ELF-1 (cell line): ENCODE results near the gene TRABD2A.
A peak's percentile ranks its signal among the peaks of the same experiment; 100 is the strongest.

Experiments used
- DNase-seq: peaks from one replicate; pipeline ENCODE4 v3.0.0-alpha.2; 2016; ENCODE audit warnings: low read depth, low spot score

TRABD2A gene

GRCh38 chr2:84904717-84905174 lies 23.9 kb upstream of the TRABD2A start:
- peak; percentile 80 for DNase-seq

- no peak for DNase-seq
Measured at GRCh38 chr2:84904151-84904550, 23.3 kb upstream of the TRABD2A start.

DNA sequence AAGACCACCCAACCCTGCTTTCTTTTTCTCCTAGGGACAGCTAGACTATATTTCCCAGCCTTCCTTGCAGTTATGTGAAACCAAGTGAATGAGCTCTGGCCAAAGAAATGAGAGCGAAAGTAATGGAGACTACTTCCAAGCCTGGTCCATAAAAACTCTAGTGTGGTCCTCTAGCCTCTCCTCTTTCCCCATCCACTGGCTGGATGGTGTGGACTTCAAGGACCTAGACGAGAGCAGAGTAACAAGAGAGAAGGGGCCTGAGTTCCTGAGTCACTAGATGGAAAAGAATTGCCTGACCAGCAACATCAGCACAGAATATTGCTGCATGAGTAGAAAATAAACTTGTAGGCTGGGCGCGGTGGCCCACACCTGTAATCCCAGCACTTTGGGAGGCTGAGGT lies 21.6 kb upstream of the TRABD2A start:
- no peak for DNase-seq

DNA sequence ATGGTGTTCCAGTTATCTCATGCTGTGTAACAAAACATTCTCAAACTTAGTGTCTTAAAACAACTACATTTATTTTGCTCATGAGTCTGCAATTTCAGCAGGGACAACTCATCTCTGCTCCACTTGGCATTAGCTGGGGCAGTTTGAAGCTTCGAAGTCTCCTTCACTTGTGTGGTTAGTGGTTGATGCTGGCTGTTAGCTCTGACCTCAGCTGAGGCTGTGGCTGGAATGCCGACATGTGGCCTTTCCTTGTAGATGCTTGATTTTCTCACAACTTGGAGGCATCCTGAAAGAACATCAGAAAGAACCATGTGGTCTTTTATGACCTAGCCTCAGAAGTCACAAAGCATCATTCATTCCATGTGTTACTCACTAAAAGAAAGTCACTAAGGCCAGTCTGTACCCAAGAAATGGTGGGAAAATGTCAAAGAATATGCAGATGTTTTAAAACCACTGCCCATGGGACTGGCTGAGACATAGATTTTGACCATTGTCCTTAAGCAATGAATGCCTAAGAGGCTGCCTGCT lies 20.8 kb upstream of the TRABD2A start:
- no peak for DNase-seq

DNA sequence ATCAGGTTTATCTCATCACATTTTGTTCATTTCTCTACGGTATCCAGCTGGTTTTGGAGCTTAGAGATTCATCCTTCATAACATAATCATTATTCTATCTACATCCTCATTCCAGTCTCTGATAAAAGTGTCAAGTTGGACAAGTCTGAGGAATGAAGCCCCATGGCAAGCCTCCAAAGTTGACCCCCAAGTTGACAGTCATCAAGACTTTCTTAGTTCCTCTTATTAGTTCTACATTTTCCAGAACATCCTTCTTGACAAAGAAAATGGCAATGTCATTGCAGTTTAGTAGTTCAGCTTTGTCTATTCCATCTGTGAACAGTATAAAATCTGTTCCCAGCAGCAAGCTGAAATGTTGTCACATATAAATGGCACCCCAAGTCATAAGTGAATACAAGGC lies 20.1 kb upstream of the TRABD2A start:
- no peak for DNase-seq

DNA sequence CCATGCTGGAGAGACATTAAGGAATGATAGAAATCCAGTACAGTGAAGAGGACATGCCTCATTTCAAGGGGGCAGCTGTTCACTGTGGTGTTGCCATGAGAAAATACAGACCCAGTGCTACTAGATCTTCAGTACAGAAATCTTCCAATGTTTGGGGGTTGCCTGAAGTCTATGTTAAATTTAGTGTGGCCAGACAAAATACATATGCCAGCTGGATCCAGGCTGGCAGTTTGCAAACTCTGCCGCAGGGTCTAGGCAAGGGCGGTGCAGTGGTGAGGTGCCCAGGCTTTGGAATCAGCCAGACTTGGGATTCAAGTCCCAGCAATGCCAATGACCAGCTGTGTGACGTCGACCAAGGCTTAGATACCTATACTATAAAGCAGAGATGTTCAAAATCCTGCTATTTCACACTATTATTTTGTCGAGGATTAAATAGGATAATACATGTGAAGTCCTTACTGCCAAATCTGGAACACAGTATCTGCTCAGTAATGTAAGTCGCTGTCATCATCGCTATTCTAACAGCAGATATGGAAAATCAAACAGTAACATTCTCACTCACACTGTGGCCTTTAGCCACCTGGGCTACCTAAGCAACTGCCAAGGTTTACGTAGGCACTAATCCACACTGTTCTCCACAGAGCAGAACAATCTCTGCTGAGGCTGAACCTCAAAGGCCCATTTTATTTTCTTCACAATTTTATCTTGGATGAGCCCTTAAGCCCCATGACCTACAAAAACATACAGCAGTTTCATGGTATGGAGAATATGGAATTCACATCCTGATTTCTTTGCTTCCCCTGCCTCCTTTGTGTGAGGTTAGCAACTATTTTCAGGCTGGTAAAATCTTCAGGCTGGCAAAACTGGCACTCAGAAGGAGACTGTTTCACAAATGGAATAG lies 18.7 kb upstream of the TRABD2A start:
- no peak for DNase-seq

GRCh38 chr2:84897773-84898172 lies 16.9 kb upstream of the TRABD2A start:
- no peak for DNase-seq

DNA sequence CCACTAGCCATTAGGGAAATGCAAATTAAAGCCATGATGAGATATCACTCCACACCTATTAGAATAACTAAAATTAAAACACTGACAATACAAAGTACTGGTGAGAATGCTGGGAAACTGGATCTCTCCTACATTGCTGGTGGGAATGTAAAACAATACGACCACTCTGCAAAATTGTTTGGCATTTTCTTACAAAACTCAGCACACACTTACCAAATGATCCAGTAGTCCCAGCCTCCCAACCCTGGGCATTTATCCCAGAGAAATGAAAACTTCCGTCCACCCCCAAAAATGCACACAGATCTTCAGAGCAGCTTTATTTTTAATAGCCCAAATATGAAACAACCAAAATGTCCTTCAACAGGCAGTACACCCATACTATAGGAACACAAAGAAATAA lies 15.7 kb upstream of the TRABD2A start:
- no peak for DNase-seq

DNA sequence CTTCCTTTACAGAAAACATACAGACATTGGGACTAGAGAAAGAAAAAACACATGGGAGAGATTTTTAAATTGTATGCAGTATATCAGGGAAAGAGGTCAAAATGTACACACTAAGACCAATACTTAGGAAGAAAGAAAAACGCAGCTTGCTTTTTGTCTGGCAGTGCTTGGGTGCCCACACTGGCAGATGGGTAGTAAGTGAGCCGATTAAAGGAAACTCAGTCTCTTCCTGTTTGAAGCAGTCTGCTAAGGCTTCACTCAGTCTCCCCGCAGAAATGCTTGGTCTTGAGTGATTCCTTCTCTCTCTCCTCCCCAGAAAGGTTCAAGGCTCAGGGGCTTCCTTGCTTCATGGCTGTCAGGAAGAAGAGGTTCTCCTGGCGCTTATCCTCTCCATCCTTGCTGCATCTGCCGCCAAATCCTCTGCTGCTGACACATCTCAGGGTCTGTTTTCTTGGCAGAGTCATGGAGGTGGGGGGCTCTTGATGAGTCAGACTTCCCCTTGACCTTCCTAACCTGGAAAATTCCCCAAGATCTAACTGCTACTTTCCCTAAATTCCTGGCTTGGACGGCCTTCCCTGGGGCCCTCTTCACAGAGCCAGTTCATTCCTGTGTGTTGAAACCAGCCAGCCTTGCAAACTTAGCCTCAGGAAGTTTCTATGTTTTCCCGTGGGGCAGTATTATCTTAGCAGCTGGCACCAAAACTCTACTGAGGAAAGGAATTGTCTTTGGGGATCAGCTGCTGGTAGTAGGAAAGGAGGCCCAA lies 14.1 kb upstream of the TRABD2A start:
- DNase-seq = peak; percentile 71

GRCh38 chr2:84894131-84894586 lies 13.3 kb upstream of the TRABD2A start:
- peak; percentile 94 for DNase-seq

DNA sequence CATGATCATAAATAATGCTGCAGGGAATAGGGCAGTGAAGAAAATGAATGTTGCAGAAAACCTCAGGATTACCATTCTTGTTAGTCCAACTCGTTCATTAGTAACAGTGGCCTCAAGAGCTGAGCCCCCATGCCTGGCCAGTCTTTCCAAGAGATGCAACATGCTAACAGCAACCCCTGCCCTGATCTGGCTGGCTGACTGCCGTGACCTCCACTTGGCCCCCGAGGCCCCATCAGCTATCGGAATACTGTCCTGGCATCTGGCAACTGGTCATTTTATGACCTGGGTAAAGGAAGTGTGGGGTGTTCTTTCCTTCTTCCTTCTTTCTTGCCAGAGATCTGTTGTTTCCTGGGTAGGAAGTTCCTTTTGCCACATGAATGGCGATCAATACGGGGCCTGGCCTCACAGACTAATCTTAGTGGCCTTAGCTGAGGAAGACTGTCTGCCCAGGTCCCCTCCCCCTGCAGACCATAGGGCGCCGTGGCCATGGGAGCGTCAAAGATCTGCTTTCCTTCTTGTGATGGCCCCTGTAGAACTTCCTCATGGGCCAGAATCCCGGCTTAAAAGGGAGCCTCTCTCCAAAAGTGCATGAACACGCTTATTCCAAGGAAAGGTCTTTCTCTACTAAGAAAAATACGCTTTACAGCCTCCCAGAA lies 10.6 kb upstream of the TRABD2A start:
- DNase-seq = no peak

DNA sequence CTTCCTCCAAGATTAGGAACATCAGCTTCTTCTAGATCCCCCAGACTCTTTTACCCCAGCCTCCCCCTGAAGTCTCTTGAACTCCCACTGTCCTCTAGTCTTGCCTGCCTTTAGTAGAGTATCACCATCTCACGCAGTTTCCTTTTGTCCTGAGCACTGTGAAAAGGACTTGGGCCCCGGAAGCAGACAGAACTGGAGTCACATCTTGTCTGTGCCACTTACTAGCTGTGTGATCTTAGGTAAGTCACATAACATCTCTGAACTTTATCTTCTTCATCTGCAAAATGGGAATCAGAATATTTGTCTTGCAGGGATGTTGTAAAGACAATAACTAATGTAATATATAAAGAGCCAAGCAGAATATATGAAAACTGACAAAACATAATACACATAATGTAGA lies 8.4 kb upstream of the TRABD2A start:
- no peak for DNase-seq

GRCh38 chr2:84888401-84889276 lies 7.8 kb upstream of the TRABD2A start:
- DNase-seq = peak; percentile 73

DNA sequence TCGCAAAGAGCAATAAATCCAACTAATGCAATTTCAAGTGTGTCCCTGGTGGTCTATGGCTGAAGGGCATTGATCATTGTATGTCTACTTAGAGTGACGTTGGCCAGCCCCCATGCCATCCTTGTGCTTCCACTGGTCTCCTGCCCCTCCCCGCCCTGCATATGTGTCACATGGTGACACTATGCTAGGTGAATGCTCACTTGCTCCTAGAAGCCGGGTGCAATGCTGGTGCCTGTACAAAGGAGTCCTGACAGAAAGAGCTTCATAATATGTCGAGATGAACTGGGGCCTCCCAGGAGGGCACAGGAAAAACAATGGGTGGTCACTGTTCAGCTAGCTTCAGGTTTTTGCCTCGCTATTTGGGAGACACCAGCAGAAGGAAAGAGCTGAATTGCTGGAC lies 5.9 kb upstream of the TRABD2A start:
- no peak for DNase-seq

GRCh38 chr2:84885111-84885510 lies 4.2 kb upstream of the TRABD2A start:
- DNase-seq = no peak

DNA sequence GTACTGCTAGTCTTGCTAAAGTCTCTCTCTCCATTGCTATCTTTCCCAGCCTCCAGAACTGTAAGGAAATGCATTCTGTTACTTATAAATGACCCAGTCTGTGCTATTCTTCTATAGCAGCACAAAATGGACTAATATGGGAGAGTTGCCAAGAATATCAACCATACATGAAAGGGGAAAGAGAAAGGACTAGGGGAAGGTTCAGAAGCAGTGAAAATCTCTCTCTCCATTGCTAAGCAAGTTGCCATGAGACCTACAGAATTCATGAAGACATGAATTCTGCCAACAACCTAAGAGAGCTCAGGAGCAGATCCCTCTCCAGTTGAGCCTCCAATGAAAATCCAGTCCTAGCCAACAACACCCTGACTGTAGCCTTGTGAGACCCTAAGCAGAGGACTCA lies 3.6 kb upstream of the TRABD2A start:
- no peak for DNase-seq

- no peak for DNase-seq
Measured at GRCh38 chr2:84882775-84883550, 2.1 kb upstream of the TRABD2A start.

- no peak for DNase-seq
Measured at GRCh38 chr2:84882414-84882738, 1.5 kb upstream of the TRABD2A start.

DNA sequence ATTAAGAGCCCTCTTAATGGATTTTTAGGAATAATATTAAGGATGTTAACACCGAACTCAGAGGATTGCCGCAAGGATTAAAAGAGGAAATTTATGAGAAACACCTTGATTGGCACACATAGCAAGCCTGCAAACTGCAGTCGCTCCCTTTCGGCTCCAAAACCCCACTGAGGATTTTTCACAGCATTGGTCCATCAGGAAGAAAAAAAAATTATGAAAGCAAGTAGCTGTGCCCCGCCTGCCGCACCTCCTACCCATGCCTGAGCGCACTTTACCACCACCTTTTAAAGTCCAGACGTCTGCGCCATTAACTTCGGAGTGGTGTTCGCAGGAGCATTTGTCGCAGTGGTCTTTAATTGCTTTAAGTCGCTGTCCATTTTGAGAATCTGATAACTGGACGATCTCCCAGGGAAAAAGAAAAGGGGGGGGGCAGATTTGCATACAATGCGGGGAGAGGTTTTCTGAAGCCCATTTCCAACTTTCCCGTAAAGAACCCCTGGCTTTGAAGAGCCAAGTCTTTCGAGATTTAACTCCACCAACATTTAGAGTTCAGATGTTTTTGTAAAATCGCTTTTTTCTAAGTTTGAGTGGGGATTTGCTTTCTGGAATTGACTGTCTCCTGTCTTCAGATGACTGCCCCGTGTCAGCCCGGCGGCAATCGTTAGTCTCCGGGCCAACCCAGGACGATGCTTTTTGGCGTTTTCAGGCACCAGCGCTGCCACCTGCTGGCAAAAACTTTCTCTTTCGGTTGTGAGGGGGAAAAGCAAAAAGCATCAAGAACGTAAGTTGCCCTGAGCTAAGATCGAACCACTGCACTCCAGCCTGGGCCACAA lies 913 bp upstream of the TRABD2A start:
- DNase-seq = peak; percentile 93

- peak; percentile 32 for DNase-seq
Measured at GRCh38 chr2:84880395-84880644, 564 bp downstream of the TRABD2A start.
